ENCODE data around the gene SCMH1.
"Not testable (repeated sequence)": the region's sequence is repeated elsewhere in the genome, so short reads cannot be mapped to it uniquely, and the experiment has no call there.

SCMH1 gene

DNA sequence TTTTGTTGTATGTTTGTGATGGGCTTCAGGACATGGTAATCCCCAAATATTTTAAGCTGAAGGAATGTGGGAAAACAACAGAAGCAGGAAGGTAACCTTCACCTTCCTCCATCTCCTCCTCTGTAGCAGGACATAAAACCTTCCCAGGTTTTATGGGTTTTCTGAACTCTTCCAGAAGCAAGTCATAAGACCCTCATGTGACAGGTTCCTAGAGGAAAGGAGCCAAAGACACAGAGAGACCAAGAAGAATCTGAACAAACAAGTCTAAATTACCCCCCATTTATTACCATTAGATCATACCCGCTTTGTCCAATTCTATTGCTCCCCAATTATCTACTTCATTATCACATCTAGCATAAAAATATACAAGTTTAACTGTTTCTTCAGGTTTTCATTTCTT lies 28.8 kb downstream of the SCMH1 start:
- no peak for TF ChIP-seq CTCF (IDR thresholded peaks at IDR 0.05; ENCODE audit: low read depth, low read length)
- DNase-seq (ENCODE audit: extremely low read depth, low read depth): no peak

DNA sequence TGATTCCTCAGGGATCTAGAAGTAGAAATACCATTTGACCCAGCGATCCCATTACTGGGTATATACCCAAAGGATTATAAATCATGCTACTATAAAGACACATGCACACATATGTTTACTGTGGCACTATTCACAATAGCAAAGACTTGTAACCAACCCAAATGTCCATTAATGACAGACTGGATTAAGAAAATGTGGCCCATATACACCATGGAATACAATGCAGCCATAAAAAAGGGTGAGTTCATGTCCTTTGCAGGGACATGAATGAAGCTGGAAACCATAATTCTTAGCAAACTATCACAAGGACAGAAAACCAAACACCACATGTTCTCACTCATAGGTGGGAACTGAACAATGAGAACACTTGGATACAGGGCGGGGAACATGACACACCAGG lies 30.5 kb downstream of the SCMH1 start:
- not testable (repeated sequence) for DNase-seq (ENCODE audit: extremely low read depth, low read depth)

DNA sequence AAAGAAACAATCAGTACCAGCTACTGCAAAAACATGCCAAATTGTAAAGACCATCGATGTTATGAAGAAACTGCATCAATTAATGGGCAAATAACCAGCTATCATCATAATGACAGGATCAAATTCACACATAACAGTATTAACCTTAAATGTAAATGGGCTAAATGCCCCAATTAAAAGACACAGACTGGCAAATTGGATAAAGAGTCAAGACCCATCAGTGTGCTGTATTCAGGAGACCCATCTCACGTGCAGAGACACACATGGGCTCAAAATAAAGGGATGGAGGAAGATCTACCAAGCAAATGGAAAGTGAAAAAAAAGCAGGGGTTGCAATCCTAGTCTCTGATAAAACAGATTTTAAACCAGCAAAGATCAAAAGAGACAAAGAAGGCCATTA lies 35.1 kb downstream of the SCMH1 start:
- not testable (repeated sequence) for DNase-seq (ENCODE audit: extremely low read depth, low read depth)

DNA sequence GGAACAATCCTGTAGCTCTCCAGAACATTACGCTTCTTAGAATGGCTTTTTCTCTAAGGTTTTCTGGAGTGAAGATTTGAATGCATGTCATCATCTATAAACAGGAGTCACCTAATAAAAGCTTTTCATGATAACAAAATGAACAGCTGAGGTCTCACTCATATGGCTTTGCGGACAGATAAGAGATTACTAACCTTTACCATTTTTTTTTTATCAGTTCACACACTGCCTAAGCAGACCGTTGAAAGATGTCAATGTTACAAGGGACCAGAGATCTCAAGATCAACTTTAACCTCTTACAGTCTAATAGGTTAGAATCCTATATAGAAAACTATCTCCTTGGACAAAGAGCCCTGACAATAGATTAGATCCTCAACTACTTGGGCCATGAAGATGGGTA lies 41.4 kb downstream of the SCMH1 start:
- TF ChIP-seq CTCF (IDR thresholded peaks at IDR 0.05; ENCODE audit: low read depth, low read length): no peak
- no peak for DNase-seq (ENCODE audit: extremely low read depth, low read depth)

DNA sequence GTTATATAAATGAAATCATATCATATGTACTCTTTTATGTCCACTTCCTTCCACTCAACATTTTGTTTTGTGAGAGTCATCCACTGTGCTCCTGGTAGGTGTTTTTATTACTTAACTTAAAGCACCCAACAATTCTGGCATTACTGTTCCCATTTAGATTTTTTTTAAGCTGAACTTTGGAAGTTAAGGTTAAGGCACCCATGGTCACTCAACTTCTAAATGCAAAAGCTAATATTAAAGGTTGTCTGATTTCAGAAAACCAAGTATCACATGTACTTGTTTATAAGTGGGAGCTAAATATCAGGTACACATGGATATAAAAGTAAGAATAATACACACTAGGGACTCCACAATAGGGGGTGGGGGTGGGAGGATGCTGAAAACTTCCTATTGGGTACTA lies 42.7 kb downstream of the SCMH1 start:
- no peak for TF ChIP-seq CTCF (IDR thresholded peaks at IDR 0.05; ENCODE audit: low read depth, low read length)
- no peak for DNase-seq (ENCODE audit: extremely low read depth, low read depth)

GRCh38 chr1:41192456-41193178 lies 49.5 kb downstream of the SCMH1 start:
- no peak for TF ChIP-seq CTCF (IDR thresholded peaks at IDR 0.05; ENCODE audit: low read depth, low read length)
- no peak for DNase-seq (ENCODE audit: extremely low read depth, low read depth)

DNA sequence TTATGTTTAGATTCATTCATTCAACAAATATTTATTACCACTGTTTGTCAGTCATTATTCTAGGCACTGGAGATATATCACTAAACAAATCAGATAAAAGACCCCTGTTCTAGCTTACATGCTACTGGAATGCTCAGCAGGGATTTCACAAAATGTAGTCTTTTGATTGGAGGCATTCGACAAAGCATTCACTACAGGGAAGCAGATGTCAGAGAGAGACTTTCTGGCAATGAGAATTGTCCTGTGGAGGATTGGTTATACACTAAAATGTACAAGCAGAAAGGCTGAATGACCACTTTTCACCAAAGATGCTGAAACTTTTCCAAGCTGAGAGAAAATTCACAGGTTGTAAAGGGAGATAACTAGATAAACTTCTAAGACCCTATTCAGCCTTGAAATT lies 57.7 kb downstream of the SCMH1 start:
- DNase-seq (ENCODE audit: extremely low read depth, low read depth): no peak
- no peak for TF ChIP-seq CTCF (IDR thresholded peaks at IDR 0.05; ENCODE audit: low read depth, low read length)

DNA sequence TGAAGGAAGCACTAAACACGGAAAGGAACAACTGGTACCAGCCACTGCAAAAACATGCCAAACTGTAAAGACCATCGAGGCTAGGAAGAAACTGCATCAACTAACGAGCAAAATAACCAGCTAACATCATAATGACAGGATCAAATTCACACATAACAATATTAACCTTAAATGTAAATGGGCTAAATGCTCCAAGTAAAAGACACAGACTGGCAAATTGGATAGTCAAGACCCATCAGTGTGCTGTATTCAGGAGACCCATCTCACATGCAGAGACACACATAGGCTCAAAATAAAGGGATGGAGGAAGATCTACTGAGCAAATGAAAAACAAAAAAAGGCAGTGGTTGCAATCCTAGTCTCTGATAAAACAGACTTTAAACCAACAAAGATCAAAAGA lies 63.9 kb downstream of the SCMH1 start:
- not testable (repeated sequence) for DNase-seq (ENCODE audit: extremely low read depth, low read depth)

DNA sequence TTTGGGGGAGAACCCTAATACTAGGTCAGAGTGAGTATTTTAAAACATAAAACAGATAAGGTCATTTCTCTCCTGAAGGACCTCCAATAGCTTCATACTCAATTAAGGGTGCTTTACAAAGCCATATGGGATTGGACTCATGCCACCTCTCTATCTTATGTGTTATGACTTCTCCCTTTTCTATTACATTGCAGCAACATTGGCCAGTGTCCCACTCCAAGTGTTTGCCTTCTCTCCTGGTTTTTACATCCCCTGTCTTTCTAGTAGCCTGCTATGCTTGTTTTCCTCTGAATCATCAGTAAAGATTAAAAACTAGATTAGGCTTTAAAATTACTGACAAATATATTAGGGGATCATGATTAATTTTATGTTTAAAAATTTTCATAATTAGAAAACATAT lies 66.6 kb downstream of the SCMH1 start:
- no peak for TF ChIP-seq CTCF (IDR thresholded peaks at IDR 0.05; ENCODE audit: low read depth, low read length)
- no peak for DNase-seq (ENCODE audit: extremely low read depth, low read depth)

All from AG09319 (cell line).